ENCODE measurements around the gene SHISA5. TPM values are rescaled to one million over a fixed set of nuclear protein-coding genes. Genes with fewer than 3 reads are reported as not detected.

The SHISA5 gene
- total RNA-seq, 1 donor from 2014 or later, result 333 TPM

- Histone ChIP-seq H3K27ac (ENCODE audit: low read depth, low read length) (no peak overlapping the region), H3K36me3 (ENCODE audit: insufficient read depth, low read length) (no peaks in the 10 kb centered on the region), H3K4me3 (ENCODE audit: insufficient read depth, low read depth, low read length) (no peak overlapping the region), H3K9ac (ENCODE audit: low read length) (no peak overlapping the region), H3K27me3 (ENCODE audit: insufficient read depth, low read length) (no peaks in the 10 kb centered on the region), H4K20me1 (ENCODE audit: insufficient read depth, low read length) (no peaks in the 10 kb centered on the region), H3K4me2 (ENCODE audit: low read length) (no peak overlapping the region), H2AFZ (ENCODE audit: low read depth, low read length) (no peak overlapping the region), H3K4me1 (ENCODE audit: insufficient read depth, low read length) (no peaks in the 10 kb centered on the region), H3K79me2 (ENCODE audit: insufficient read depth, low read length) (no peaks in the 10 kb centered on the region), H3K9me3 (ENCODE audit: insufficient read depth, low read depth, low read length) (no peaks in the 10 kb centered on the region)
- DNase-seq (ENCODE audit: low read depth), result no peak
- no peaks in the 10 kb centered on the region for H3K27me3 Mint-ChIP-seq (ENCODE audit: low read depth, unreplicated experiment)
- no peak overlapping the region for H3K4me3 Mint-ChIP-seq (ENCODE audit: unreplicated experiment)
- no peak for FAIRE-seq
- TF ChIP-seq EZH2 (IDR thresholded peaks at IDR 0.05; ENCODE audit: insufficient read depth, low read length) (no peak), CTCF (IDR thresholded peaks at IDR 0.05; ENCODE audit: insufficient read depth, low read depth, low read length) (no peak)
- peaks cover 16% of the 10 kb centered on the region for H3K36me3 Mint-ChIP-seq (ENCODE audit: low read depth, unreplicated experiment)
- no peaks in the 10 kb centered on the region for H3K4me1 Mint-ChIP-seq (ENCODE audit: low read depth, unreplicated experiment)
- no peaks in the 10 kb centered on the region for H3K9me3 Mint-ChIP-seq (ENCODE audit: unreplicated experiment)
- H3K27ac Mint-ChIP-seq (ENCODE audit: unreplicated experiment), result no peak overlapping the region
Observed at GRCh38 chr3:48519277-48519643, 15.3 kb upstream of the SHISA5 start.

- H3K4me2 ChIP-seq (ENCODE audit: low read length), result no peak overlapping the region
- H4K20me1 ChIP-seq (ENCODE audit: insufficient read depth, low read length), result no peaks in the 10 kb centered on the region
- no peaks in the 10 kb centered on the region for H3K27me3 ChIP-seq (ENCODE audit: insufficient read depth, low read length)
- no peaks in the 10 kb centered on the region for H3K9me3 Mint-ChIP-seq (ENCODE audit: unreplicated experiment)
- H3K4me3 Mint-ChIP-seq (ENCODE audit: unreplicated experiment), result no peak overlapping the region
- H2AFZ ChIP-seq (ENCODE audit: low read depth, low read length), result no peak overlapping the region
- no peak for DNase-seq (ENCODE audit: low read depth)
- no peak overlapping the region for H3K9ac ChIP-seq (ENCODE audit: low read length)
- no peak for FAIRE-seq
- no peak for TF ChIP-seq EZH2 (IDR thresholded peaks at IDR 0.05; ENCODE audit: insufficient read depth, low read length)
- no peak for TF ChIP-seq CTCF (IDR thresholded peaks at IDR 0.05; ENCODE audit: insufficient read depth, low read depth, low read length)
- no peaks in the 10 kb centered on the region for H3K4me1 Mint-ChIP-seq (ENCODE audit: low read depth, unreplicated experiment)
- H3K27me3 Mint-ChIP-seq (ENCODE audit: low read depth, unreplicated experiment), result no peaks in the 10 kb centered on the region
- no peaks in the 10 kb centered on the region for H3K36me3 ChIP-seq (ENCODE audit: insufficient read depth, low read length)
- no peak overlapping the region for H3K27ac Mint-ChIP-seq (ENCODE audit: unreplicated experiment)
- H3K27ac ChIP-seq (ENCODE audit: low read depth, low read length), result no peak overlapping the region
- H3K4me3 ChIP-seq (ENCODE audit: insufficient read depth, low read depth, low read length), result no peak overlapping the region
- H3K36me3 Mint-ChIP-seq (ENCODE audit: low read depth, unreplicated experiment), result peaks cover 14% of the 10 kb centered on the region
- no peaks in the 10 kb centered on the region for H3K9me3 ChIP-seq (ENCODE audit: insufficient read depth, low read depth, low read length)
- no peaks in the 10 kb centered on the region for H3K4me1 ChIP-seq (ENCODE audit: insufficient read depth, low read length)
- H3K79me2 ChIP-seq (ENCODE audit: insufficient read depth, low read length), result no peaks in the 10 kb centered on the region
Observed at GRCh38 chr3:48518638-48519276, 14.8 kb upstream of the SHISA5 start.

- no peaks in the 10 kb centered on the region for H3K27me3 Mint-ChIP-seq (ENCODE audit: low read depth, unreplicated experiment)
- H3K27ac Mint-ChIP-seq (ENCODE audit: unreplicated experiment), result no peak overlapping the region
- H3K9me3 Mint-ChIP-seq (ENCODE audit: unreplicated experiment), result no peaks in the 10 kb centered on the region
Observed at GRCh38 chr3:48518069-48518468, 14.1 kb upstream of the SHISA5 start.

More at GRCh38 chr3:48518069-48518468, 14.1 kb upstream of the SHISA5 start:
- Histone ChIP-seq H3K4me2 (ENCODE audit: low read length) (no peak overlapping the region), H3K9me3 (ENCODE audit: insufficient read depth, low read depth, low read length) (no peaks in the 10 kb centered on the region), H3K27ac (ENCODE audit: low read depth, low read length) (no peak overlapping the region), H3K9ac (ENCODE audit: low read length) (no peak overlapping the region), H3K4me3 (ENCODE audit: insufficient read depth, low read depth, low read length) (no peak overlapping the region), H3K4me1 (ENCODE audit: insufficient read depth, low read length) (no peaks in the 10 kb centered on the region), H3K27me3 (ENCODE audit: insufficient read depth, low read length) (no peaks in the 10 kb centered on the region), H2AFZ (ENCODE audit: low read depth, low read length) (no peak overlapping the region), H4K20me1 (ENCODE audit: insufficient read depth, low read length) (no peaks in the 10 kb centered on the region), H3K79me2 (ENCODE audit: insufficient read depth, low read length) (no peaks in the 10 kb centered on the region), H3K36me3 (ENCODE audit: insufficient read depth, low read length) (no peaks in the 10 kb centered on the region)
- DNase-seq (ENCODE audit: low read depth), result no peak
- H3K36me3 Mint-ChIP-seq (ENCODE audit: low read depth, unreplicated experiment), result peaks cover 14% of the 10 kb centered on the region
- H3K4me3 Mint-ChIP-seq (ENCODE audit: unreplicated experiment), result no peak overlapping the region
- no peak for FAIRE-seq
- no peak for TF ChIP-seq EZH2 (IDR thresholded peaks at IDR 0.05; ENCODE audit: insufficient read depth, low read length)
- no peak for TF ChIP-seq CTCF (IDR thresholded peaks at IDR 0.05; ENCODE audit: insufficient read depth, low read depth, low read length)
- H3K4me1 Mint-ChIP-seq (ENCODE audit: low read depth, unreplicated experiment), result no peaks in the 10 kb centered on the region

Data from astrocyte (in vitro differentiated cells and primary cell).